AG04450 (cell line): Measurements from ENCODE around the gene ZKSCAN1. TPM values are rescaled to one million over a fixed set of nuclear protein-coding genes. Genes with fewer than 3 reads are reported as not detected.

Experiments used
- CTCF ChIA-PET: fragments of 300-600, 350-600 bp; formaldehyde crosslinking; extraction: SDS; loops from one replicate; lab custom pipeline; 2022; ENCODE audit warnings: antibody characterized with exemption, inconsistent platforms; lab: Charles Lee
- POLR2A ChIA-PET: fragments of 350-600 bp; formaldehyde crosslinking; extraction: SDS; loops from one replicate; lab custom pipeline; 2021; ENCODE audit warnings: antibody characterized with exemption, inconsistent platforms; lab: Yijun Ruan, JAX
- DNase-seq: peaks from one replicate; pipeline ENCODE4 v3.0.0-alpha.2; 2011; ENCODE audit warnings: low read depth, low spot score
- H3K27ac ChIP-seq: one replicate; pipeline ENCODE4 v1.5.1; 2012; ENCODE audit warnings: low read depth, low read length, control low read depth
- H3K27me3 ChIP-seq: one replicate; pipeline ENCODE4 v1.6.0; 2012; ENCODE audit warnings: low read length; ENCODE audit not compliant: control insufficient read depth, insufficient read depth
- H3K4me3 ChIP-seq: 2 replicates; pipeline ENCODE4 v1.5.1; 2011; ENCODE audit warnings: mild to moderate bottlenecking, low read depth, low read length, control low read depth
- H3K9me3 ChIP-seq: 2 replicates; pipeline ENCODE4 v1.5.1; 2012; ENCODE audit warnings: low read length; ENCODE audit not compliant: control insufficient read depth, insufficient read depth
- CTCF ChIP-seq: IDR thresholded peaks from 2 replicates; pipeline ENCODE4 v1.5.1; 2011; ENCODE audit warnings: low read depth, low read length, control low read depth, inconsistent platforms
- polyA plus RNA-seq: library from polyadenylated mRNA; depleted of rRNA; stranded (reverse); fragments of >200 nt; gene quantifications from 2 replicates; pipeline ENCODE4 v1.2.3, GENCODE V29; 2011

The ZKSCAN1 gene
- polyA plus RNA-seq, 1 experiment: 42.7 TPM

GRCh38 chr7:100035876-100036275, 20.5 kb downstream of the ZKSCAN1 start:
- no peak for TF ChIP-seq CTCF
- peak overlapping the region; percentile 84 for H3K27ac ChIP-seq
- H3K27me3 ChIP-seq: no peaks in the 10 kb centered on the region
- POLR2A ChIA-PET: interaction anchor here (1.2 to 1.5 kb wide), 2 partner anchors 9 to 14 kb away, joined by 7 to 8 read pairs; partner anchors contain the start of gene ZSCAN21
- H3K9me3 ChIP-seq: peaks cover 17% of the 10 kb centered on the region
- CTCF ChIA-PET: interaction anchor here (1.1 to 1.6 kb wide), 2 partner anchors 16 to 45 kb away, joined by 3 to 4 read pairs; no protein-coding TSS in a partner anchor
- no peak for DNase-seq
- no peak overlapping the region for H3K4me3 ChIP-seq

DNA sequence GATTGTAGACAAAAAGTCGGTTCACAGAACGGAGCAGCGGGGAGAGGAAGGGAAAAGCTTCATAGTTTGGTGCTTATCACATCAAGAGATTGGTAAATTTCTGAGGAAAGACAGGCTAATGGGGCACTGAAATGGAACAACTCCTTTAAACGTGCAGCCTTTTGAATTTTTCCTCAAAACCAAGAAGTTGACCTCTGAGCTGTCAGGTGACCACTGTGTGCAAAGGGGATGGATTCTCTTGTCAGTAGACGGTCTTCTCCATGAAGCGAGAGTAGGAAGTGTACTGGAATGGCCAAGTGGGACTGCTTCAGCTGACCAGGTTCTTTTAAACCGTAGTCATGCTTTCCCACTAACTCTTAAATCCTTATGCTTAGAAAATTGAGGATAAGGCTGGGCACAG, 22.9 kb downstream of the ZKSCAN1 start:
- ChIA-PET CTCF (no interaction called here), POLR2A (interaction anchor here (0.9 kb wide), 1 partner anchor 23 kb away, joined by 3 read pairs; no protein-coding TSS in a partner anchor)
- peaks cover 7% of the 10 kb centered on the region; the same call in 1 of the 2 replicates for H3K9me3 ChIP-seq
- no peak overlapping the region for H3K27ac ChIP-seq
- TF ChIP-seq CTCF: no peak
- no peaks in the 10 kb centered on the region for H3K27me3 ChIP-seq
- DNase-seq: no peak
- H3K4me3 ChIP-seq: no peak overlapping the region

DNA sequence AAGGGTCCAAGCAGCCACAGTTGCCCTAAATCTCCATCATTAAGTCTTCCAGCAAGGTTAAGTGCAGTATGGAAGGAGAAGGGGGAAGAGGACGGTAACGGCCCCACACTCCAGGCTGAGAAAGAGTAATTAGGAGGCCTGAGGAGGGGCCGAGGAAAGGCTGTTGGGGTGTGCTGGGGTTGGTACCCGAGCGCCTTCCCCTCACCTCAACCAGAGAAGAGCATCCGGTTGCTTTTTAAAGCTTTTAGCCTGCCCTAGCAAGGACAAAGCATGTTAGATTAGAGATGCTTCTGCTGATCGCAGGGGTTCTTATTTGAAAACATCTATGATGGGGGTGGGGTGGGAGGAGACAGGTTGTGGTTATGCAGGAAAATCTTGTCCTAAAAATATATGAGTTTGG, 25.2 kb downstream of the ZKSCAN1 start:
- H3K4me3 ChIP-seq: no peak overlapping the region
- POLR2A ChIA-PET: interaction anchor here (0.5 kb wide), 1 partner anchor 19 kb away, joined by 4 read pairs; no protein-coding TSS in a partner anchor
- no peak for DNase-seq
- CTCF ChIA-PET: interaction anchor here (0.5 to 1.0 kb wide), 2 partner anchors 13 to 19 kb away, joined by 3 to 4 read pairs; no protein-coding TSS in a partner anchor
- no peaks in the 10 kb centered on the region for H3K27me3 ChIP-seq
- H3K9me3 ChIP-seq: no peaks in the 10 kb centered on the region
- peak overlapping the region; percentile 21 for H3K27ac ChIP-seq
- no peak for TF ChIP-seq CTCF

DNA sequence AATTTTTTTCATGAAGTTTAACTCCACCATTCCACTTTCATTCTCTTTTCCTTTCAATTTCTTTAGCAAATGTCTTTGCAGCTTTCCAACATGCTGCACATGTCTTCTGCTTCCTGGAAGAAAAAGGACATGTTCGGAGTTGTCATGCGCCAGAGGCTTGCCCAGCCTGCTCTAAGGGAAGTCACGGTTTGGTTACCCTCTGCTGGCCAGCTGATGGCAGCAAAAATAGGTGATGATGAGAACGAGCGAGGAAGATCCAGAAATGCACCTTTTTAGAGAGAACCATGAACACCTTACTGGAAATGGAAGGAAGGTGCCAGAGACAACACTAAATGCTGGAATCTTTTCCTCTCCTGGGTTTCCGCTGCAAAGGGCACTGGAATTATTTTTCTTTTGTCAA, 29.3 kb downstream of the ZKSCAN1 start:
- no peaks in the 10 kb centered on the region for H3K27me3 ChIP-seq
- H3K9me3 ChIP-seq: no peaks in the 10 kb centered on the region
- ChIA-PET CTCF (no interaction called here), POLR2A (interaction anchor here (0.7 kb wide), 1 partner anchor 33 kb away, joined by 7 read pairs; no protein-coding TSS in a partner anchor)
- H3K27ac ChIP-seq: no peak overlapping the region
- no peak for DNase-seq
- H3K4me3 ChIP-seq: no peak overlapping the region
- no peak for TF ChIP-seq CTCF

DNA sequence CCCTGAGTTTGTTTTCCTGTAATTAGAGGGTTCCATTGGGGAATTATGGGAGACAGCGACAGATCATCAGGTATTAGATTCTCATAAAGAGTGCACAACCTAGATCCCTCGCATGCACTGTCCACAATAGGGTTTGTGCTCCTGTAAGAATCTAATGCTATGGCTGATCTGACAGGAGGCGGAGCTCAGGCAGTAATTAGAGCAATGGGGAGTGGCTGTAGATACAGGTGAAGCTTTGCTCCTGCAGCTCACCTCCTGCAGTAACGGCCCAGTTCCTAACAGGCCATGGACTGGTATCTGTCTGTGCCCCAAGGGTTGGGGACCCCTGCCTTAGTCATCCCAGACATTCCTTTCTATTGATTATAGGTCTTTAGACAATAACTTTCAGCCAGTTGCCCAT, 33.3 kb downstream of the ZKSCAN1 start:
- Histone ChIP-seq H3K27me3 (no peaks in the 10 kb centered on the region), H3K9me3 (no peaks in the 10 kb centered on the region), H3K4me3 (no peak overlapping the region), H3K27ac (no peak overlapping the region)
- DNase-seq: no peak
- ChIA-PET POLR2A (interaction anchor here (1.7 kb wide), 1 partner anchor 13 kb away, joined by 7 read pairs; no protein-coding TSS in a partner anchor), CTCF (interaction anchor here (0.5 to 11.8 kb wide), 2 partner anchors 55 to 266 kb away, joined by 3 to 174 read pairs; no protein-coding TSS in a partner anchor)
- TF ChIP-seq CTCF: no peak
